Neutrophil (primary cell): ENCODE data around the gene IRAK3.
A peak's percentile ranks its signal among the peaks of the same experiment; 100 is the strongest.

Source experiments
- H3K27ac ChIP-seq: fragments of 200-600 bp; sonication (generic); 2 replicates; pipeline ENCODE4 v1.5.1; 2016; ENCODE audit warnings: mild to moderate bottlenecking, moderate library complexity
- H3K27me3 ChIP-seq: fragments of 200-600 bp; sonication (generic); 2 replicates; pipeline ENCODE4 v1.6.0; 2016; ENCODE audit warnings: mild to moderate bottlenecking
- H3K36me3 ChIP-seq: fragments of 200-600 bp; sonication (generic); 2 replicates; pipeline ENCODE4 v1.5.1; 2017
- H3K4me1 ChIP-seq, 2 experiments: fragments of 200-600 bp in 1 of 2; sonication (generic) in 1 of 2; 1 replicate in 1 of 2; 2 replicates in 1 of 2; pipeline versions ENCODE4 v1.5.1 to v1.6.1; 2013 to 2016; ENCODE audit warnings: low read depth in 1 of 2, low read length in 1 of 2, mild to moderate bottlenecking in 1 of 2, moderate library complexity in 1 of 2; ENCODE audit not compliant: control insufficient read depth in 1 of 2, insufficient read depth in 1 of 2
- H3K4me3 ChIP-seq, 2 experiments: fragments of 200-600 bp in 1 of 2; sonication (generic) in 1 of 2; 1 replicate in 1 of 2; 2 replicates in 1 of 2; pipeline ENCODE4 v1.5.1; 2013 to 2016; ENCODE audit warnings: low read depth in 1 of 2, low read length in 1 of 2, mild to moderate bottlenecking in 1 of 2, moderate library complexity in 1 of 2
- H3K9me3 ChIP-seq: fragments of 200-600 bp; sonication (generic); 2 replicates; pipeline ENCODE4 v1.5.1; 2016
- CTCF ChIP-seq: fragments of 200-600 bp; sonication (generic); IDR thresholded peaks from 2 replicates; pipeline ENCODE4 v1.5.1; 2016; ENCODE audit warnings: antibody characterized with exemption

IRAK3 gene

DNA sequence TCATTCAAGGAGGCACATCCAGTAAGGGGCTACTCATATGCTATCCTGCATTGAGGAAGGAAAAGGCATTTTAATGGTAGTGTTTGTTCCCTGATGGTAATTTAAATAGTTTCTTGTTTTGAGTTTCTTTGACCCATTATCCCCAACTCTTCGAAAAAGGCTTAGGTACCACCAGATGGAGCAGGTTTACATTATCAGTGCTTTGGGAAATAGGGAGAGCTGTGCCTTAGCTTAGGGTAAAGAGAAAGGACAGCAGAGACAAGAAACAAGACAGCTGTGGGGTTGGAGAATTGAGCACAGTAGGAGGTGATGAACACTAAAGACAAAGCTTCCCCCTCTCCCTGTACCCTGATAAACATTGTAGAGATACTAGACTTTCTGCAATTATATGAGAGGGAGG lies 84.1 kb downstream of the IRAK3 start:
- Histone ChIP-seq H3K36me3 (no peaks in the 10 kb centered on the region), H3K9me3 (no peaks in the 10 kb centered on the region), H3K27me3 (no peaks in the 10 kb centered on the region), H3K4me1 (peaks cover 52 to 57% of the 10 kb centered on the region in 2 experiments), H3K4me3 (no peak overlapping the region), H3K27ac (no peak overlapping the region)
- TF ChIP-seq CTCF: no peak

DNA sequence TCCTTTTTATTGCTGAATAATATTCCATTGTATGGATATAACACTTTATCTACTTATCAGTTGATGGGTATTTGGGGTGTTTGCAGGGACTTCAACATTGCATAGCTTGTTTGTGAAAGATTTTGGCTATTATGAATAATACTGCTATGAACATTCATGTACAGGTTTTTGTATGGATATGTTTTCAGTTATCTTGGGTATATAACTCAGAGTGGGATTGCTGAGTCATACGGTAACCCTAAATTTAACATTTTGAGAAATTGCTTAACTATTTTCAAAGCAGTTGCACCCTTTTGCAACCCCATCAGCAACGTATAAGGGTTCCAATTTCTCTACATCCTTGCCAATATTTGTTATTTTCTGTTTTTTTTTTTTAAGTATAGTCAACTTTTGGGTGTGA lies 86.0 kb downstream of the IRAK3 start:
- Histone ChIP-seq H3K4me1 (peaks cover 43 to 51% of the 10 kb centered on the region in 2 experiments), H3K36me3 (no peaks in the 10 kb centered on the region), H3K9me3 (no peaks in the 10 kb centered on the region), H3K27ac (no peak overlapping the region), H3K4me3 (no peak overlapping the region), H3K27me3 (no peaks in the 10 kb centered on the region)
- no peak for TF ChIP-seq CTCF

DNA sequence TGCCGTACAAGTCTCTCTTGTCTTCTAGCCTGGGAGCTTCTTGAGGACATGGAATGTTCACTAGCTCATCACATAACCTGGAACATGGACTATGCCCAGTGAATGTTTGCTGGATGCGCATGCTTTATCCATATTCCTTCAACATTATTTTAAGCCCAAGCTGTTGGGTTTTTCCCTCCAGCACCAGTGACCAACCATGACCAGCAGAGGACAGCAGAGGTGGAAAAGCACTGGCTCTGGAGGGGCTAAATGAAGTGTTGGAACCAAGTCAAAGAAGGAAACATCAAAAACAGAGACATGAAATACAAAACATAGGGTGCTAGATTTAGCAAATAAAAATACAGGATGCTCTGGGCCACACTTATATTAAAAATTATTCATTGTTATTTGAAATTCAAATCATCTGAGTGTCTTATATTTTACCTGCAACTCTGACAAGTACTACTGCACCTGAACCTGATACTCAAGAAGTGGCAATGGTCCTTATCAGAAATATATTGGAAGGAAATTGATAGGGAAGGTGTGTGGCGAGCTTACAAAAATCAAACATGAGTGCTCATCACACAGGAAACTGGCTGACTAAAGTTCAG lies 90.2 kb downstream of the IRAK3 start:
- H3K36me3 ChIP-seq: no peaks in the 10 kb centered on the region

DNA sequence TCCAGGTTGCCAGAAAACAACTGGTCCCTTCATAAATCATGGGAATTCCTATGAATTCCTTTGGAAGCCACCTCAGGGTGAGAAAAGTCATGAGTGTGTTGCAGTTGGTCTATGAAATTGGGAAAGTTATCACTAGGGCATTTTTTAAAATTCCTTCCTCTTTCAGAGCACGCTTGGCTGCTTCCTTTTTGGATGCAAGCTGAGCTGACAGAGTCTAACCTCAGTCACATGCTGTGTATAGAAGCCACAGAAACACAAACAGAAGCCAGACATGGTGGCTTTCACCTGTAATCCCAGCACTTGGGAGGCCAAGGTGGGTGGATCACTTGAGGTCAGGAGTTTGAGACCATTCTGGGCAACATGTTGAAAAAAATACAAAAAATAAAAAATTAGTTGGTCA lies 91.5 kb downstream of the IRAK3 start:
- Histone ChIP-seq H3K4me3 (no peak overlapping the region), H3K9me3 (no peaks in the 10 kb centered on the region), H3K4me1 (peaks cover 28 to 29% of the 10 kb centered on the region in 2 experiments), H3K27me3 (no peaks in the 10 kb centered on the region), H3K36me3 (no peaks in the 10 kb centered on the region), H3K27ac (peak overlapping the region; percentile 59)
- TF ChIP-seq CTCF: no peak

More for the DNA sequence above, 90.2 kb downstream of the IRAK3 start:
- no peak overlapping the region for H3K4me3 ChIP-seq
- H3K27ac ChIP-seq: no peak overlapping the region
- H3K9me3 ChIP-seq: no peaks in the 10 kb centered on the region
- no peaks in the 10 kb centered on the region for H3K27me3 ChIP-seq
- H3K4me1 ChIP-seq: peaks cover 36 to 41% of the 10 kb centered on the region in 2 experiments
- no peak for TF ChIP-seq CTCF

DNA sequence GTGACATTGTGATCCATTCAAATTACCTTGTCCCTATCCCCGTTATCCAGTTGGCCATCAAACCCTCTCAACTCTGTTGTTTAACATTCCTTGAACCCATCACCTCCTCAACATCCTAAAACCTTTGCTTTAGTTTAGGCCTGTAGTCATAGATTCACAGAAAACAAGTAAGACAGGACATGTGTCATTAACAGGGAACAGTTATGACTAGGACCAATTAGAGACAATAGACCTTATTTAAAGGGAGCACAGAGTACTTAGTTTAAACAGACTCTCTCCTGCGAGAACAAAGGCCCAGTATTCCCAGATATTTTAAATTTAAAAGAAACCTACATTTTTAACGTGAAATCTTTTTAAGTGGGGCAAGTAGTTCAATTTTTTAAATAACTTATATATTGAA lies 93.2 kb downstream of the IRAK3 start:
- no peak overlapping the region for H3K4me3 ChIP-seq
- TF ChIP-seq CTCF: no peak
- no peak overlapping the region for H3K27ac ChIP-seq
- no peaks in the 10 kb centered on the region for H3K9me3 ChIP-seq
- H3K36me3 ChIP-seq: no peaks in the 10 kb centered on the region
- peaks cover 21% of the 10 kb centered on the region in 2 experiments for H3K4me1 ChIP-seq
- no peaks in the 10 kb centered on the region for H3K27me3 ChIP-seq
